ENCODE measurements around the gene BCL2.

BCL2 gene

DNA sequence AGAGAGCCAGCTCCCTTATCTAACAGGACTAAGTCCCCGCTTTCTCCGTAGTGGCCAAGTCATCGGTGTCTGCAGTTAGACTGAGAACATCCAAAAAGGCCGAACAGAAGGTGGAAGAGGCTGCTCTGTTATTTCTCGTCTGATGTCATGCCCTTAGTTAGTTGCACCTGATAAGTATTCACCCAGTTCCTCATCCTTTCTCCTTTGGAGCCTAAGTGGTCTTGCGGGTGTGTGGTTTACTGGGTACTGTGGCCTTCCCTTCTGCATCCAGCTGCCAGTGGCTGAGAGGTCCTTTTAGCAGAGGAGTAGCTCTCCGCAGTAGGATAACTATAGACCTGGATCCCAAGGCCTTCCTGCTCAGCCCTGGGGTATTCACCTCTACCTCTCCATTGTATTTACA is 211.6 kb downstream of the BCL2 start:
- Histone ChIP-seq H3K36me3 (no peaks in the 10 kb centered on the region), H3K27ac (no peak overlapping the region), H3K4me3 (ENCODE audit: low read depth in 1 of 2, low read length in 1 of 2) (no peak overlapping the region), H3K4me1 (ENCODE audit: control insufficient read depth in 1 of 2, insufficient read depth in 1 of 2, low read depth in 1 of 2, low read length in 1 of 2) (peaks cover 14 to 18% of the 10 kb centered on the region in 2 experiments), H3K27me3 (no peaks in the 10 kb centered on the region), H3K9me3 (no peaks in the 10 kb centered on the region)
- TF ChIP-seq, protein P1, sequence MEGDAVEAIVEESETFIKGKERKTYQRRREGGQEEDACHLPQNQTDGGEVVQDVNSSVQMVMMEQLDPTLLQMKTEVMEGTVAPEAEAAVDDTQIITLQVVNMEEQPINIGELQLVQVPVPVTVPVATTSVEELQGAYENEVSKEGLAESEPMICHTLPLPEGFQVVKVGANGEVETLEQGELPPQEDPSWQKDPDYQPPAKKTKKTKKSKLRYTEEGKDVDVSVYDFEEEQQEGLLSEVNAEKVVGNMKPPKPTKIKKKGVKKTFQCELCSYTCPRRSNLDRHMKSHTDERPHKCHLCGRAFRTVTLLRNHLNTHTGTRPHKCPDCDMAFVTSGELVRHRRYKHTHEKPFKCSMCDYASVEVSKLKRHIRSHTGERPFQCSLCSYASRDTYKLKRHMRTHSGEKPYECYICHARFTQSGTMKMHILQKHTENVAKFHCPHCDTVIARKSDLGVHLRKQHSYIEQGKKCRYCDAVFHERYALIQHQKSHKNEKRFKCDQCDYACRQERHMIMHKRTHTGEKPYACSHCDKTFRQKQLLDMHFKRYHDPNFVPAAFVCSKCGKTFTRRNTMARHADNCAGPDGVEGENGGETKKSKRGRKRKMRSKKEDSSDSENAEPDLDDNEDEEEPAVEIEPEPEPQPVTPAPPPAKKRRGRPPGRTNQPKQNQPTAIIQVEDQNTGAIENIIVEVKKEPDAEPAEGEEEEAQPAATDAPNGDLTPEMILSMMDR (IDR thresholded peaks at IDR 0.05): no peak

DNA sequence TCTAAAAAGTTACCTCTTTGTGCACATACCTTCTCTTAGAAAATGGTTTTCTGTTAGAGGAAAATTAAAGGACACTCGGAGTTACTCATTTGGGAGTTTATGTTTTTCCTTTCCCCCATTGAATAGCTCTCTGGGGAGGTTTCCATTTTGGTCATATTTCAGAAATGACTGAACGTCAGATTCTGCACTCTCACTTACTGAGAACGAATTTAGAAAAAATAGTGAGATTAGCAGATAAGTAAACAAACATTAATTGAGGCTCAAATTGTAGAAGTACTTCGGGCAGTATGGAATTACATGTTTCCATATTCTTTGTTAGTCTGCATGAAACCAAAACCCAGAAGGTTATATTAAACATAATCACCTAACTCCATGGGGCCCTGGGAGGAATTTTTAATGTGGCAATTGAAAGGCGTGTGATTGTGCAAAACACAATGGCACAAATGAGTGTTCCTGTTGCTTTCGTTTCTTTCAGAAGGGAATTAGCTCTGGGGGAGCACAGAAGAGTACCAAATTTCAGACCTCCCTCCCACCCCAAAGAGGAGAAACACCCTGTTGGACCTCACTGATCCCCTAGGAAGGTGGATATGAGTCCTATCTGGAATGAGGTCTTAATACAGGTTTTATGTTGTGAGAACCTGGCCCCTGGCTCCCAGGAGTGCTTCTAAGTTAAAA is 212.3 kb downstream of the BCL2 start:
- Histone ChIP-seq H3K27me3 (no peaks in the 10 kb centered on the region), H3K36me3 (no peaks in the 10 kb centered on the region), H3K4me3 (ENCODE audit: low read depth in 1 of 2, low read length in 1 of 2) (no peak overlapping the region), H3K27ac (no peak overlapping the region), H3K4me1 (ENCODE audit: control insufficient read depth in 1 of 2, insufficient read depth in 1 of 2, low read depth in 1 of 2, low read length in 1 of 2) (peaks cover 14 to 17% of the 10 kb centered on the region in 2 experiments), H3K9me3 (no peaks in the 10 kb centered on the region)
- TF ChIP-seq, protein P1 (IDR thresholded peaks at IDR 0.05): no peak

DNA sequence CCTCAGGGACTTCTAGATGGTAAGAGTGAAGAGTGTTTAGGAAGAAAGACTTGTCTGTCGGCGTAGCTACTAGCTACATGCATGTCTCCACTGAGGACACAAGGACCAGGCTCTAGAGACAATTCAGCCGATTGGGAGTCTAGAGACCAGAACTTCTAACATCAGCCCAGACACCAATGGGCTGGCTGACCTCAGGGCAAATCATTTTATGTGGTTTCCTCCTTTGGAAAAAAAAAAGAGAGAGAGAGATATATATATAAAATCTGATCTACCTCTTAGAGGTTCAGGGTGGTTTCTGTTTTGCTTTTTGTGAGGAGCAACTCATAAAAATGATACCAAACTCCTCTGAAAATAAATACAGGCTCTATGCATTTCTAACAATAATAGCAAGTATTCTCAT is 212.8 kb downstream of the BCL2 start:
- TF ChIP-seq, protein P1 (IDR thresholded peaks at IDR 0.05): no peak
- H3K27me3 ChIP-seq: no peaks in the 10 kb centered on the region
- H3K4me3 ChIP-seq (ENCODE audit: low read depth in 1 of 2, low read length in 1 of 2): no peak overlapping the region
- peaks cover 8 to 11% of the 10 kb centered on the region in 2 experiments for H3K4me1 ChIP-seq (ENCODE audit: control insufficient read depth in 1 of 2, insufficient read depth in 1 of 2, low read depth in 1 of 2, low read length in 1 of 2)
- H3K27ac ChIP-seq: no peak overlapping the region
- no peaks in the 10 kb centered on the region for H3K36me3 ChIP-seq
- H3K9me3 ChIP-seq: no peaks in the 10 kb centered on the region

DNA sequence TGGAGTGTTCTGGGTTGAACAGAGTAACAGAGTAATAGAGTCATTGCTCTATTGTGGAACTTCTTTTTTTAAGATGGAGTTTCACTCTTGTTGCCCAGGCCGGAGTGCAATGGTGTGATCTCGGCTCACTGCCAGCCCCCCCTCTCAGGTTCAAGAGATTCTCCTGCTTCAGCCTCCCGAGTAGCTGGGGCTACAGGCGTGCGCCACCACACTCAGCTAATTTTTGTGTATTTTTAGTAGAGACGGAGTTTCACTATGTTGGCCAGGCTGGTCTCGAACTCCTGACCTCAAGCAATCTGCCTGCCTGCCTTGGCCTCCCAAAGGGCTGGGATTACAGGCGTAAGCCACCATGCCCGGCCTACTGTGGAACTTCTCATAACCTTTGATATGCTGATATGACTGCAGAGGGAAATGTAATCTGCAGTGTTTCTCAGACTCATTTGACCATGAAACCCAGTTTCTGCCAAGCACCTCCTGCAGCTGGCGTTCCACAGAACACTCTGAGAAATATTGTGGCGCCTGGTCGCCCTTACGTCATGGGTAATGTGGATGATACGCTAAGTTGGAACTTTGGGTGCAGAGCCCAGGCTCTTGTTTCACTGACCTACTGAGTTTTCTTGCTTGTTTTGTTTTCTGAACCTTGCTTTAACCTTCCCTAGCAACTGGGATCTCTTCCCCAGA is 213.8 kb downstream of the BCL2 start:
- peaks cover 7 to 14% of the 10 kb centered on the region in 2 experiments for H3K4me1 ChIP-seq (ENCODE audit: control insufficient read depth in 1 of 2, insufficient read depth in 1 of 2, low read depth in 1 of 2, low read length in 1 of 2)
- H3K4me3 ChIP-seq (ENCODE audit: low read depth in 1 of 2, low read length in 1 of 2): no peak overlapping the region
- no peaks in the 10 kb centered on the region for H3K36me3 ChIP-seq
- H3K27me3 ChIP-seq: no peaks in the 10 kb centered on the region
- H3K9me3 ChIP-seq: no peaks in the 10 kb centered on the region
- H3K27ac ChIP-seq: no peak overlapping the region
- TF ChIP-seq, protein P1 (IDR thresholded peaks at IDR 0.05): no peak

DNA sequence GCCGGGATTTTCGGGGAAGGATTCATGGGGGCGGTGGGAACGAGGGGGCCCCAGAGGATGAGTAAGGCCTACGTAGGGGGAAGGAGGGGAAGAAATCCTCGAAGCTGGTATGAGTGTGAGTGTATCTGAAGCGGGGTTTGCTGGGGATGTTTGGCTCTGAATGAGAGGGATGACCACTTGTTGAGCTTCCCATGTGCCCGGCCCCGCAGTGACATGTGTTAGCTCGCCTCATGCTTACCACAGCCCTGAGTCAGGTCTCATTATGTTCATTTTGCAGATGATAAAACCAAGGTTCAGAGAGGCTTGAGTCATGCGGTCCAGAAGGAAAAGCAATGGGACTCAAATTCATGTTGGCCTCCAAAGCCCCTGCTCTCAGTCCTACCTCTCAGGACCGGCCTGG is 214.7 kb downstream of the BCL2 start:
- H3K4me1 ChIP-seq (ENCODE audit: control insufficient read depth in 1 of 2, insufficient read depth in 1 of 2, low read depth in 1 of 2, low read length in 1 of 2): peaks cover 16 to 23% of the 10 kb centered on the region in 2 experiments
- no peak overlapping the region for H3K4me3 ChIP-seq (ENCODE audit: low read depth in 1 of 2, low read length in 1 of 2)
- no peaks in the 10 kb centered on the region for H3K9me3 ChIP-seq
- H3K27ac ChIP-seq: no peak overlapping the region
- TF ChIP-seq, protein P1 (IDR thresholded peaks at IDR 0.05): no peak
- H3K36me3 ChIP-seq: no peaks in the 10 kb centered on the region
- no peaks in the 10 kb centered on the region for H3K27me3 ChIP-seq

Data from neutrophil (primary cell).